ENCODE results near the gene PPP2R2C.
A peak's percentile ranks its signal among the peaks of the same experiment; 100 is the strongest.

Gene PPP2R2C

DNA sequence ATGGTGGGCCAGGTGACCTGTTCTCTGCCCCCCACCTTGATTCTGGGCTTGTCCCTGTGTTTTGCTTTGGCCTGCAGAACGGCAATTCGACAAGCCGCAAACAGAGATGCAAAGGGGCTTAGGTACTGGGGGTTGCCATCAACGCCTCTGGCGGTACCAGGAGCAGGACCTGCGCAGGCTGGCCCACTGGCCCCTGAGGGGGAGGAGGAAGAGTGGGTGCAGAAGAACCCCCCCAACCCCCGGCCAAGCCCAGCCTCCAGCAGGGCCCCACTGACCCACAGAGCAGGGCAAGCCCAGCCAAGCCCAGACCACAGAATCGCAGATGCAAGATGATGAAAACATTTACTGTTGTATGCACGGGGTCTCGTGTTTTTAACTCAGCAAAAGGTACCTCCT lies 89.4 kb downstream of the PPP2R2C start:
- DNase-seq (ENCODE audit: low read depth, low spot score): no peak

DNA sequence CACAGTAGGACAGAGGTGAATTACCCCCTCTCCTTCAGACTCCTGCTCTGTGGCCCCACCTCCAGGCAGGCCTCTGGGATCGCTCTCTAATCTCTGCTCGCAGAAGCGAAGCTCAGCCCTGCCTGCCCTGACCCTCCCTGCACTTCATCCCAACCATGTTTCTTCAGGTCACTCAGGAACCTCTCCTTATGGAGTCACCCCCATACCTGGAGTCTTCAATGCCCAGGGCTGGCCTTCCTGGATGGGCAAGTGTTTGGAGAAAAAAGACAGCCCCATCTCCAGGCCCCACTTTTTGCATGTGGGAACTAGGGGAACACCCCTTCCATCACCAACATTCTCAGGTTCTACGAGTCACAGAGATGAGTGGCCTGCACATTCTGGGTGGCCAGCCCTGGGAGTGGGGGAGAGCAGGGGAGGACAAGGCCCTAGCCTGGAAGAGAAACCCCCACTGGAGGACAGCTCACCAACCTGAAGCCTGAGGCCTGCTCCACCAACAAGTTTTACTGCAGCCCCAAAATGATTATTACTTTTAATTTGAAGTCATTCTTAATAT lies 90.8 kb downstream of the PPP2R2C start:
- no peak for DNase-seq (ENCODE audit: low read depth, low spot score)

DNA sequence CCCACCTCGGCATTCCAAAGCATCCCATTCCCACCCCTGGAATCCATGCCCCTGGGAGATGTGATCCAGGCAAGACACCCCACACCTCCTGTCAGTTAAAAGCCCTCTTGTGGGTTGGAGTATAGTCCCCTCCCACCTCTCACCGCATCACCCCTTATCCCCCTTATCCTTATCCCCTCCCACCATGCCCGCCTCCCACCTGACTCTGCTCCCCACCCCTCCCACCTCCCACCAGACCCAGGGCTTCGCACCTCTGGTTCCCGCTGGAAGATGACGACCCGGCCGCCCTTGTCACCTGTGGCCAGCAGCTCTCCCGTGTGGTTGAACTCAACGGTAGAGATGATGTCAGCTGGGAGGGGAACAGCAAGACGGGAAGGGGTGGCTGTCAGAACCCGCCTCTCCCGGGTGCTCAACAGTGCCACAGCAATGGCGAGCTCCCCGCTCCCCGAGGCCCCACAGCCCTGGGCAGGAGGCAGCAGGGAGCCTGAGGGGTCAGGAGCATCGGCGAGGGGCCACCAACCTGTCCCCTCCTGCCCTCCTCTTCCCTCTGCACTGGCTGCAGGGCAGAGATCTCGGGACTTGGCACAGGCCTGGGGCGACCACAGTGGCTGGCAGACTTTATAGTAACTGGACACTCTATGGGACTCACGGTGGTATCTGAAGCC lies 91.5 kb downstream of the PPP2R2C start:
- DNase-seq (ENCODE audit: low read depth, low spot score): no peak

GRCh38 chr4:6379767-6380745 lies 92.4 kb downstream of the PPP2R2C start:
- DNase-seq (ENCODE audit: low read depth, low spot score): no peak

- DNase-seq (ENCODE audit: low read depth, low spot score): no peak
Observed at GRCh38 chr4:6378493-6379445, 93.6 kb downstream of the PPP2R2C start.

DNA sequence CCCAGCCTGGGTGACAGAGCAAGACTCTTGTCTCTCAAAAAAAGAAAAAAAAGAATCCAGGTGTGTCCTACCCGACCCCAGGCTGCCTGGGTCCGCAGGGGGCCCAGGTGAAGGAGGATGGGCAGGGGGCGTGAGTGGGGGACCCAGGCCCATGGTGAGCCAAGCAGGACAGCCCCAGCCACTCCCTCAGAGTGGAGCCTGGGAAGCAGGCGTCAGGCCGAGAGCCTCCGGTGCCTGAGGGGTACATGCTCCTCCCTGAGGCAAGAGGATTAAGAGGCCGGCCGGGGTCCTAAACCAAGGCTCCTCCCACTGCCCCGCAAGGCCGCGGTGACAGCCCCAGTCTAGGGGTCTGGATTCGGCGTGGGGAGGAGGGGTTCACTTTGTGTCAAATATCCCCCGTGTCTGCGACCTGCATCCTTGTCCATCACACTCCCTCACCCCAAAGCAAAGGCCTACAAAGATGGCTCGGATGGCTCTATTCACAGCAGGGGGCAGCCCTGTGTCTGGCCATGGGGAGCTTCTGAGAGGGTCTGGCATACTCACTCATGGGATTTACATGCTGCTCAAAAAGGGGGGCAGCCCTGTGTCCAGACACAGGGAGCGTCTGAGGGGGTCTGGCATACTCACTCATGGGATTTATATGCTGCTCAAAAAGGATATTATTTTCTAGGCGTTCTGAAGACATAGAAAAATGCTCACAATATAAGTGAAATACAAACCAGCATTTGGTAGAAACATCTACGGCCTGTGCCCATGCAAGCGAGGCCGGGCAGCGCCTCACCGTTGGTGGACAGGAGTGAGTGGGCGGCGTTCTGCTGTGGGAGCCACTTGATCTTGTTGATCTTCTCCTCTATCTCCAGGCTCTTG lies 94.6 kb downstream of the PPP2R2C start:
- no peak for DNase-seq (ENCODE audit: low read depth, low spot score)

DNA sequence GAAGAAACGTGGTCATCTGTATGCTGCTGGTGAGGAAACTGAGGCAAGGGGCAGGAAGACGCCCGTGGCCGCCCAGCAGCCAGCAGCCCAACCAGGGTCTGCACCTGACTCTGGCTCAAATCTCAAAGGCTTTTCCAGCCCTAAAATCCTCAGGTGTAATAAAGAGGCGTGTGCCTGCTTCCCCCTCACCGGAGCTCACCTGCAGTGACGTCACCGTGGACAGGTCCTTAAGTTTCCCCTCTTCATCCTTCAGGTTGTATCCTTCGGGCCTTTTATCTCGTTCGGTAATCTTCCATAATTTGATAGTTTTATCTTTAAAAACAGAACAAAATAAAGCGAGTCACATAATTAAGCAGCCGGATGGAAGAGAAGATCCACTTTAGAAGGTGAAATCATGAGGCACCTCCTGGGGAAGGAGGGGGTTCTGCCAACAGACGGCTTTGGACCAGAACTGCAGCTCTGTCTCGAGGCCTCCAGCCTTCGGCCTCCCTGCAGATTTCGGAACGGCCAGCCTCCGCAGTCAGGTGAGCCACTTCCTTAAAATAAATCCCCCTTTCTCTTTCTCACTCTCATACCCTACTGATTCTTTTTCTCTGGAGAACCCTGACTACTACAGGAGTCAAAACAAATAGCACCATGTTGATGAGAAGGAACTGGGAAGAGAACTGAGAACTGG lies 96.7 kb downstream of the PPP2R2C start:
- no peak for DNase-seq (ENCODE audit: low read depth, low spot score)

DNA sequence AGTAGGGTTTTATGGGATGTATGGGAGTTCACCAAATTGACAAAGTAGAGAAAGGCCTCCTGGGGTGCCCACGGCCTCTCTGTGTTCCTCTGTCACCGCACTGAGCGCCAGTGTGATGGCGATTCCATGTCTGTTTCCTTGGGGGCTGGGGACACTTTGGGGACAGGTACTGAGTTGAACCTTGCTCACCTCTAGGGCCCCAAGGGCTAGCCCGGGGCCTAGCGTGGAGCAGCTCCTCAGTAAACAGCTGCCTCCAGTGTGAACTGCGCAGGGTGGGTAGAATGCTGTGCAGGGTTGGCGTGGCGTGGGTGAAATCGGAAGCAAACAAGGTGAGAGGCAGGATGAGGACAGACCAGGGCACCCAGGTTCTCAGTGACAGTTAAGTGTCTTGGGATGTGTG lies 97.8 kb downstream of the PPP2R2C start:
- no peak for DNase-seq (ENCODE audit: low read depth, low spot score)

GRCh38 chr4:6373541-6374410 lies 98.6 kb downstream of the PPP2R2C start:
- no peak for DNase-seq (ENCODE audit: low read depth, low spot score)

GRCh38 chr4:6372649-6373525 lies 99.5 kb downstream of the PPP2R2C start:
- peak; percentile 65 for DNase-seq (ENCODE audit: low read depth, low spot score)

- DNase-seq (ENCODE audit: low read depth, low spot score): no peak
Observed at GRCh38 chr4:6371812-6372211, 100.6 kb downstream of the PPP2R2C start.

DNA sequence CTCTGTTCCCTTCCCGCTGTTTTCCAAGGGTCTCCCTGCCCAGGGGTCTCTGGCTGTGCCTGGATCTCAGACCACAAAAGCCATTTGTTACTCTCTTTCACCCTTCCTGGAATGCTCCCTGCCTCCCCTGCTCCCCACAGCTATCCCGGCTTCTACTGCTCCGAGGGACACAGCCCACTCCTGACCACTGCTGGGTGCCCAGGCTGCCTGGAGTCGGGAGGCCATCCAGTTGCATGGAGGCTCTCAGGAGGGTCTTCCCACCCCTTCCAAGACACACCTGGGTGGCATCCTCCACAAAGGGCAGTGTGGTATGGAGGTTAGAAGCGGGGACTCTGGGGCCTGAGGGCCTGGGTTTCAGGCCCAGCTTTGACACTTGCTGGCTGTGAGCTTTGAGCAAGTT lies 101.1 kb downstream of the PPP2R2C start:
- DNase-seq (ENCODE audit: low read depth, low spot score): no peak

DNA sequence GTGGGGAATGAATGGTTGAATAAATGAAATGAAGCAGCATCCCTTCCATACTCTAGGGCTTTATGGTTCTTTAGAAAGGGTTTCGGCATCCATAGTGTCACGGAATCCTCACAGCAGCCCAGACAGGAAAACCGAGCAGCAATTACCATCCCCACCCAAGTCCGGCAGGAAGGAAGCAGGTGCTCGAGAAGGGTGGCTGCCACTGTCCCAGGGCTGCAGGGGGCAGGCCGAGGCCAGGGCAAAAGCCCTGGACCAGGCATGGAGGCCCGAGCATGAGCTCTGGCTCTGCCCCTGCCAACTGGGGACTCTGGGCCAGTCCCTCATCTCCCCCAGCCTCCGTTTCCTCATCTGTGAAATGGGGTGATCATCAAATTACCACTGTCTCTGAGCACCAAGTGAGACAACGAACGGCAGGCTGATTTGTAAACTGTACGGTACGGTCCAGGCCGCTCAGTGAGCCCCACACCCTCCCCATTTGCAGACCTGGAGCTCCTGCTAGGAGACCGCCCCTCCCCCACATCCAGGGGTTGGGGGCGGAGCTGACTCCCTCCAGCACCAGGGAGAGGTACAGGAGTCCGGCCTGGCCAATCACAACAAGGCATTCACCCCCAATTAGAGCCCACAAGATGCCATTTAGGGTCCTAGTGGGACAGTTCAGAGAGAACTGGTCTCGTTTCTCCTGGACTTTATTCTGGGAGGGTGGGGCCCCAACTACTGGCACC lies 102.3 kb downstream of the PPP2R2C start:
- no peak for DNase-seq (ENCODE audit: low read depth, low spot score)

DNA sequence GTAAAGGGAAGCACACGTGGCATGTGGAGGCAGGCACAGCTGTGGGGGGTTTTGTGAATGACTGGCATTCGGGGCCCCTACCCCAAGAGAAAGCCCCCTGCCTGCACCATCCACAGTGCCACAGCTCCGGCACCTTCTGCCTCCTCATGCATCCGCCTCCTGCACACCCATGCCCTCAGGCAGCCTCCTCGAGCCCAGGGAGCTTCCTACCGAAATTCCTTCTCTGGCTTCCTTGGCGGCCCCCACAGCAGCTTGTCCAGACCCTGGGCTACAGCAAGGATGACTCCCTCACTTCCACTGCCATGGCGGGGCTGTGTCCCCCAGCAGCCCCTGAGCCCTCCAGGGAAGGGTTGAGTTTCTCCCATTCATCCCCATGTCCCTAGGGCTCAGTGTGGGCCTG lies 102.9 kb downstream of the PPP2R2C start:
- DNase-seq (ENCODE audit: low read depth, low spot score): no peak

DNA sequence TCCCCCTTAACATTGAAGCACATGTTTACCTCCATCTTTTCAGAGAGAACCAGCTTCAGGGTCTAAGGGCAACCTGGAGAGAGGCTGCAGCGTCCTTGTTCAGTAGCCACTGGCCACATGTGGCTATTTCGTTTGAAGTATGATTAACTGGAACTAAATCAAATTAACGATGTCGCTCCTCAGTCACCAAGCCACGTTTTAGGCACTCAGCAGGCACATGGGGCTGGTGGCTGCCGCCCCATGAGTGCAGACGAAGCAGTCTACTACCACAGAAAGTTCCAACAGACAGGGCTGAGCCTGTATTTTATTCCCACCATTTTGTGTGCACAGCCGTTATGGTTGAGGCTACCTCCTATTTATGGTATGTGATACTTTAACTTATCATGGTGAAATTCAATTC lies 103.4 kb downstream of the PPP2R2C start:
- no peak for DNase-seq (ENCODE audit: low read depth, low spot score)

DNA sequence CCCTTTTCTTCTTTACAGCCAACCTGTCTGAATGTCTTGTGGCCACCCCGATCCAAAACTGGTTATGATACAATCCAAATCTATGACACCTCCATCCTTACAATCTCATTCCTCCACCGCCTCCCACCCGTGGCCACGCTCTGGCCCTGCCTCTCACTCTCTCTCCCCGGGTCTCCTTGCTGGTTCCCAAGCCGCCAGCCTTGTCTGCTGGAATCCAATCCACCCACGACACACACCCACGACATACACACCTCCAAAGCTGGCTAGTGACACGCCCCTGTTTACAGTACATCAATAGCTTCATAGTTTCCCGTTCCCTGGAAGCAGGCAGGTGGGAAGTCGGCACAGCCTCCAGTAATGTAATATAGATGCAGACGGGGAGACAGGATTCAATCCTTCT lies 103.8 kb downstream of the PPP2R2C start:
- no peak for DNase-seq (ENCODE audit: low read depth, low spot score)

DNA sequence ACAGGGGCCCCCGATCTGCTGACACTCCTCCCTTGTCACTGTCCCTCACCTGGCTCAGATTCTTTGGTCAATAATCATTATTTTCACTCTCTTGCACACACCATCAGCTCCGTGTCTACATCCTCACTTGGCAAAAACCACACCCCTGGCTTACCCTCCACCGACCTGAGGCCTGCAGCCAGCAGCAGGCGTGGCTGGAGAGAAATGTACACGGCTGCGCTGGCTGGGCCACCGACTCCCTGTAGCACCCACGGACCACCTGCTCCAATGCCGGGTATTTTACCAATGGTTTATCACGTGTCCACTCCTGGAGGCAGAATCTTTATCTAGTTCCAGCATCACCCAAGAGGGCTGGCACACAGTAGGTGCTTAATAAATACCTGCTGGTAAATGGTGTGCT lies 104.3 kb downstream of the PPP2R2C start:
- no peak for DNase-seq (ENCODE audit: low read depth, low spot score)

All from iPS DF 19.7 (cell line).